SK-N-SH treated with all-trans-retinoic acid at 6 μM for 48 hours (cell line): ENCODE measurements around the gene ARHGEF2.

Experiments used
- ATAC-seq: fragments of 200-7000 bp; cut with Tn5 transposase; 3 replicates; pipeline ENCODE4 v1.9.1; 2020; ENCODE audit warnings: mild to moderate bottlenecking, moderate library complexity
- ARNTL ChIP-seq: fragments of 450-650 bp; formaldehyde crosslinking; IDR thresholded peaks from 2 replicates; pipeline ENCODE4 v1.5.0; 2020; ENCODE audit warnings: low read depth, mild to moderate bottlenecking, moderate library complexity, borderline replicate concordance
- BACH2 ChIP-seq: fragments of 250-450 bp; sonication (Bioruptor Pico); IDR thresholded peaks from 2 replicates; pipeline ENCODE4 v1.9.0; 2021; ENCODE audit warnings: mild to moderate bottlenecking, borderline replicate concordance
- CREB5 ChIP-seq: fragments of 250-450 bp; sonication (Bioruptor Pico); IDR thresholded peaks from 2 replicates; pipeline ENCODE4 v1.5.1; 2020; ENCODE audit warnings: low read depth, mild to moderate bottlenecking, moderate library complexity
- CSDC2 ChIP-seq: fragments of 250-450 bp; sonication (Bioruptor Pico); IDR thresholded peaks from 2 replicates; pipeline ENCODE4 v1.5.0; 2020; ENCODE audit warnings: mild to moderate bottlenecking, moderate library complexity
- CSRNP3 ChIP-seq: fragments of 250-450 bp; sonication (Bioruptor Pico); IDR thresholded peaks from 2 replicates; pipeline ENCODE4 v1.5.1; 2021; ENCODE audit warnings: mild to moderate bottlenecking, moderate library complexity
- ESRRG ChIP-seq: fragments of 250-450 bp; sonication (Bioruptor Pico); IDR thresholded peaks from 2 replicates; pipeline ENCODE4 v1.6.1; 2021; ENCODE audit warnings: mild to moderate bottlenecking
- GLIS3 ChIP-seq: fragments of 250-450 bp; sonication (Bioruptor Pico); IDR thresholded peaks from 2 replicates; pipeline ENCODE4 v1.5.0; 2020; ENCODE audit warnings: mild to moderate bottlenecking, moderate library complexity
- ISL1 ChIP-seq: fragments of 250-450 bp; sonication (Bioruptor Pico); IDR thresholded peaks from 2 replicates; pipeline ENCODE4 v2.1.2; 2022; ENCODE audit warnings: mild to moderate bottlenecking, moderate library complexity
- OSR1 ChIP-seq: fragments of 250-450 bp; sonication (Bioruptor Pico); IDR thresholded peaks from 2 replicates; pipeline ENCODE4 v1.8.0; 2022; ENCODE audit warnings: moderate library complexity, mild to moderate bottlenecking, inconsistent platforms
- PATZ1 ChIP-seq: fragments of 250-450 bp; sonication (Bioruptor Pico); IDR thresholded peaks from 2 replicates; pipeline ENCODE4 v1.8.0; 2020; ENCODE audit warnings: mild to moderate bottlenecking, moderate library complexity, borderline replicate concordance
- POU6F1 ChIP-seq: fragments of 250-450 bp; sonication (Bioruptor Pico); IDR thresholded peaks from 2 replicates; pipeline ENCODE4 v1.8.0; 2021; ENCODE audit warnings: low read depth, mild to moderate bottlenecking, moderate library complexity, borderline replicate concordance
- PPARA ChIP-seq: fragments of 250-450 bp; sonication (Bioruptor Pico); IDR thresholded peaks from 2 replicates; pipeline ENCODE4 v1.5.0; 2020; ENCODE audit warnings: mild to moderate bottlenecking, borderline replicate concordance
- RARB ChIP-seq: fragments of 250-450 bp; sonication (Bioruptor Pico); IDR thresholded peaks from 2 replicates; pipeline ENCODE4 v1.8.0; 2021; ENCODE audit warnings: mild to moderate bottlenecking, moderate library complexity
- TCF4 ChIP-seq: fragments of 250-450 bp; sonication (Bioruptor Pico); IDR thresholded peaks from 2 replicates; pipeline ENCODE4 v1.8.0; 2021; ENCODE audit warnings: mild to moderate bottlenecking, moderate library complexity, borderline replicate concordance
- TOX ChIP-seq: fragments of 250-450 bp; sonication (Bioruptor Pico); IDR thresholded peaks from 2 replicates; pipeline ENCODE4 v1.8.0; 2021; ENCODE audit warnings: mild to moderate bottlenecking, moderate library complexity, borderline replicate concordance
- TSHZ2 ChIP-seq: fragments of 250-450 bp; sonication (Bioruptor Pico); IDR thresholded peaks from 2 replicates; pipeline ENCODE4 v1.5.0; 2020; ENCODE audit warnings: mild to moderate bottlenecking, moderate library complexity
- ZC3H10 ChIP-seq: fragments of 250-450 bp; sonication (Bioruptor Pico); IDR thresholded peaks from 2 replicates; pipeline ENCODE4 v1.5.1; 2021; ENCODE audit warnings: mild to moderate bottlenecking, moderate library complexity
- ZFP3 ChIP-seq: fragments of 250-450 bp; sonication (Bioruptor Pico); IDR thresholded peaks from 2 replicates; pipeline ENCODE4 v1.5.0; 2020; ENCODE audit warnings: mild to moderate bottlenecking, moderate library complexity
- ZFP30 ChIP-seq: fragments of 450-650 bp; formaldehyde crosslinking; IDR thresholded peaks from 2 replicates; pipeline ENCODE4 v1.5.0; 2022; ENCODE audit warnings: mild to moderate bottlenecking, moderate library complexity
- ZNF565 ChIP-seq: fragments of 450-650 bp; formaldehyde crosslinking; conservative IDR thresholded peaks from 2 replicates; pipeline ENCODE4 v1.5.0; 2020; ENCODE audit warnings: low read depth, mild to moderate bottlenecking, moderate library complexity
- ZNF70 ChIP-seq: fragments of 450-650 bp; formaldehyde crosslinking; IDR thresholded peaks from 2 replicates; pipeline ENCODE4 v1.5.0; 2020; ENCODE audit warnings: mild to moderate bottlenecking, moderate library complexity
- ZNF8 ChIP-seq: fragments of 450-650 bp; formaldehyde crosslinking; IDR thresholded peaks from 2 replicates; pipeline ENCODE4 v1.5.0; 2020; ENCODE audit warnings: mild to moderate bottlenecking, moderate library complexity

The ARHGEF2 gene

GRCh38 chr1:155900161-155900560, 78.2 kb downstream of the ARHGEF2 start:
- TF ChIP-seq TCF4 (CRISPR knock-in tag) (no peak), CREB5 (CRISPR knock-in tag) (no peak), RARB (no peak), ISL1 (CRISPR knock-in tag) (no peak), ESRRG (CRISPR knock-in tag) (no peak), OSR1 (no peak), CSRNP3 (CRISPR knock-in tag) (no peak), PPARA (CRISPR knock-in tag) (no peak), PATZ1 (no peak), ZC3H10 (CRISPR knock-in tag) (no peak), POU6F1 (CRISPR knock-in tag) (no peak), ZFP30 (no peak), ZNF70 (CRISPR knock-in tag) (no peak), BACH2 (CRISPR knock-in tag) (no peak)
- ATAC-seq, result no peak

- TF ChIP-seq ZNF70 (CRISPR knock-in tag) (no peak), RARB (no peak), TSHZ2 (CRISPR knock-in tag) (no peak), ZNF565 (CRISPR knock-in tag) (no peak), CREB5 (CRISPR knock-in tag) (no peak), PPARA (CRISPR knock-in tag) (no peak), CSRNP3 (CRISPR knock-in tag) (no peak), CSDC2 (CRISPR knock-in tag) (no peak), OSR1 (no peak), TOX (CRISPR knock-in tag) (no peak), ESRRG (CRISPR knock-in tag) (no peak), TCF4 (CRISPR knock-in tag) (no peak), ISL1 (CRISPR knock-in tag) (no peak), ARNTL (no peak), POU6F1 (CRISPR knock-in tag) (no peak), GLIS3 (no peak), ZNF8 (no peak), ZC3H10 (CRISPR knock-in tag) (no peak), BACH2 (CRISPR knock-in tag) (no peak), ZFP3 (CRISPR knock-in tag) (no peak)
- ATAC-seq, result no peak
Measured at GRCh38 chr1:155899683-155900082, 78.7 kb downstream of the ARHGEF2 start.
